ENCODE measurements around the gene VN1R5.

Gene VN1R5

DNA sequence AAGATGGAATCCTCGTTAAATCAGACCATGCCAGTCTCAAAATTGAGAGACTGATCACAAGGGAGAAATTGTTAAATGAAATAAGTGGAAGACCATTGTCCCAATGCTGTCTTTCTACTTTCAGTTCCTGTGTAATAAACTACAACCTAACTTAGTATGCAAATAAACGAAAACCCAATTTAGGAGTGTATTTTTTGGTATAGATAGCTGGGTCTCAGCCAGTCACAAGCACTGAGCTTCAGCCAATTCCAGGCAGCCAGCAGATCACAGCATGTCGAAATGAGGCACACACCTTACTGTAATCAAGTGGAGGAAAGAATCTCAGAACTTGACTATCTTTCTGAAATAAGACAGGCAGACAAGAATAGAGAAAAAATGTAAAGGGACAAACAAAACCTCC lies 33.0 kb upstream of the VN1R5 start:
- Histone ChIP-seq H3K9me3 (ENCODE audit: control insufficient read depth, low read length) (no peaks in the 10 kb centered on the region), H3K79me2 (no peaks in the 10 kb centered on the region), H3K4me3 (ENCODE audit: low read depth, low read length) (no peak overlapping the region), H2AFZ (no peak overlapping the region), H3K4me1 (no peaks in the 10 kb centered on the region), H3K27me3 (ENCODE audit: control insufficient read depth, insufficient read depth, low read length) (no peaks in the 10 kb centered on the region), H3K9ac (no peak overlapping the region), H3K4me2 (ENCODE audit: low read length) (no peak overlapping the region), H3K27ac (no peak overlapping the region), H3K36me3 (ENCODE audit: control insufficient read depth, insufficient read depth, low read length) (no peaks in the 10 kb centered on the region)
- TF ChIP-seq, protein P1, sequence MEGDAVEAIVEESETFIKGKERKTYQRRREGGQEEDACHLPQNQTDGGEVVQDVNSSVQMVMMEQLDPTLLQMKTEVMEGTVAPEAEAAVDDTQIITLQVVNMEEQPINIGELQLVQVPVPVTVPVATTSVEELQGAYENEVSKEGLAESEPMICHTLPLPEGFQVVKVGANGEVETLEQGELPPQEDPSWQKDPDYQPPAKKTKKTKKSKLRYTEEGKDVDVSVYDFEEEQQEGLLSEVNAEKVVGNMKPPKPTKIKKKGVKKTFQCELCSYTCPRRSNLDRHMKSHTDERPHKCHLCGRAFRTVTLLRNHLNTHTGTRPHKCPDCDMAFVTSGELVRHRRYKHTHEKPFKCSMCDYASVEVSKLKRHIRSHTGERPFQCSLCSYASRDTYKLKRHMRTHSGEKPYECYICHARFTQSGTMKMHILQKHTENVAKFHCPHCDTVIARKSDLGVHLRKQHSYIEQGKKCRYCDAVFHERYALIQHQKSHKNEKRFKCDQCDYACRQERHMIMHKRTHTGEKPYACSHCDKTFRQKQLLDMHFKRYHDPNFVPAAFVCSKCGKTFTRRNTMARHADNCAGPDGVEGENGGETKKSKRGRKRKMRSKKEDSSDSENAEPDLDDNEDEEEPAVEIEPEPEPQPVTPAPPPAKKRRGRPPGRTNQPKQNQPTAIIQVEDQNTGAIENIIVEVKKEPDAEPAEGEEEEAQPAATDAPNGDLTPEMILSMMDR (IDR thresholded peaks at IDR 0.05): no peak

DNA sequence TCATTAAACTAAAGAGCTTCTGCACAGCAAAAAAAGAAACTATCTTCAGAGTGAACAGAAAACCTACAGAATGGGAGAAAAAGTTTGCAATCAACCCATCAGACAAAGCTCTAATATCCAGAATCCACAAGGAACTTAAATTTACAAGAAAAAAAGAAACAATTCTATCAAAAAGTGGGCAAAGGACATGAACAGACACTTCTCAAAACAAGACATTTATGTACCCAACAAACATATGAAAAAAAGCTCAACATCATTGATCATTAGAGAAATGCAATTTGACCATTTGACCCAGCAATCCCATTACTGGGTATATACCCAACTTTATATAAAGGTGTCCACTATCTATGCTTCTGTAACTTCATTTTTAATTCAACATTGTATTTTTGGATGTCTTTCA lies 31.1 kb upstream of the VN1R5 start:
- H3K27me3 ChIP-seq (ENCODE audit: control insufficient read depth, insufficient read depth, low read length): no peaks in the 10 kb centered on the region
- H3K9ac ChIP-seq: no peak overlapping the region
- H3K4me3 ChIP-seq (ENCODE audit: low read depth, low read length): no peak overlapping the region
- no peak overlapping the region for H3K27ac ChIP-seq
- H3K4me2 ChIP-seq (ENCODE audit: low read length): no peak overlapping the region
- H2AFZ ChIP-seq: no peak overlapping the region
- H3K36me3 ChIP-seq (ENCODE audit: control insufficient read depth, insufficient read depth, low read length): no peaks in the 10 kb centered on the region
- no peaks in the 10 kb centered on the region for H3K79me2 ChIP-seq
- no peaks in the 10 kb centered on the region for H3K9me3 ChIP-seq (ENCODE audit: control insufficient read depth, low read length)
- TF ChIP-seq, protein P1 (IDR thresholded peaks at IDR 0.05): no peak
- no peaks in the 10 kb centered on the region for H3K4me1 ChIP-seq

DNA sequence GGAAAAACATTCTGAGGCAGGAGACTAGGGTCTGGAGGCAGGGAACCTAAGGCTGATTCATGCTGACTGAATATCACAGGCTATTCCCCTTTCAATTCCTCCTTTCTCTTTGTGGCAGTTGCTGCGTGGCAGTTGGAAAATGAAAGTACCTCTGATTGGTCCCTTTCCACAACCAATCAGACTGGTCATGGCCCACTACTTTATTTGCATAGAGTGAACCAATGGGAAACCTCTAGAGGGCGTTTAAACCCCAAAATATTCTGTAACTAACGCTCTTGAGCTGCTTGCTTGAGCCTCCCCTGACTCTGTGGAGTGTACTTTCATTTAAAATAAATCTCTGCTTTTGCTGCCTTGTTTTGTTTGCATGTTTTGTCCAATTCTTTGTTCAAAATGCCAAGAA lies 27.7 kb upstream of the VN1R5 start:
- H3K27ac ChIP-seq: no peak overlapping the region
- no peaks in the 10 kb centered on the region for H3K4me1 ChIP-seq
- no peak overlapping the region for H3K9ac ChIP-seq
- no peaks in the 10 kb centered on the region for H3K27me3 ChIP-seq (ENCODE audit: control insufficient read depth, insufficient read depth, low read length)
- H3K4me2 ChIP-seq (ENCODE audit: low read length): no peak overlapping the region
- H3K79me2 ChIP-seq: no peaks in the 10 kb centered on the region
- H3K36me3 ChIP-seq (ENCODE audit: control insufficient read depth, insufficient read depth, low read length): no peaks in the 10 kb centered on the region
- H3K9me3 ChIP-seq (ENCODE audit: control insufficient read depth, low read length): no peaks in the 10 kb centered on the region
- no peak overlapping the region for H3K4me3 ChIP-seq (ENCODE audit: low read depth, low read length)
- H2AFZ ChIP-seq: no peak overlapping the region
- TF ChIP-seq, protein P1 (IDR thresholded peaks at IDR 0.05): no peak

DNA sequence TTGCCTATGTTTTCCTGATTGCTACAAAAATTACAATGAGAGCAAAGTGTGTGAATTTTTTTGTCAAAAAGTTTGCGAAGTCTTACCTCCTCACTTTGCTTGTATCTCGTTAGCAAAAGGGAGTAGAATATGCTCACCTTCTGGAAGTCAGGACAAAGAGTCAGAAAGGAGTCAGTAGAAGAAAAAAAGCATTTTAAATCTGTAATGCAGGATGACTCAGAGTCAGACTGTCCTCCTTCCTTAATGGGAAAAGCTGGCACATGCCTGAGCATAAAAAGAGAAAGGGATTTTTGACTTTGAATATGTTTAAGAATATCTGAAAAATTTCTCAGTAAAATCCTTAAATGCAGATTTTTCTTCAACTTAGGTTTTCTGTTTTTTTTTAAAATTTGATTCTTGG lies 14.2 kb upstream of the VN1R5 start:
- Histone ChIP-seq H3K36me3 (ENCODE audit: control insufficient read depth, insufficient read depth, low read length) (no peaks in the 10 kb centered on the region), H2AFZ (no peak overlapping the region), H3K27me3 (ENCODE audit: control insufficient read depth, insufficient read depth, low read length) (no peaks in the 10 kb centered on the region), H3K9me3 (ENCODE audit: control insufficient read depth, low read length) (no peaks in the 10 kb centered on the region), H3K4me3 (ENCODE audit: low read depth, low read length) (no peak overlapping the region), H3K9ac (no peak overlapping the region), H3K4me1 (no peaks in the 10 kb centered on the region), H3K4me2 (ENCODE audit: low read length) (no peak overlapping the region), H3K79me2 (no peaks in the 10 kb centered on the region), H3K27ac (no peak overlapping the region)
- TF ChIP-seq, protein P1 (IDR thresholded peaks at IDR 0.05): no peak

DNA sequence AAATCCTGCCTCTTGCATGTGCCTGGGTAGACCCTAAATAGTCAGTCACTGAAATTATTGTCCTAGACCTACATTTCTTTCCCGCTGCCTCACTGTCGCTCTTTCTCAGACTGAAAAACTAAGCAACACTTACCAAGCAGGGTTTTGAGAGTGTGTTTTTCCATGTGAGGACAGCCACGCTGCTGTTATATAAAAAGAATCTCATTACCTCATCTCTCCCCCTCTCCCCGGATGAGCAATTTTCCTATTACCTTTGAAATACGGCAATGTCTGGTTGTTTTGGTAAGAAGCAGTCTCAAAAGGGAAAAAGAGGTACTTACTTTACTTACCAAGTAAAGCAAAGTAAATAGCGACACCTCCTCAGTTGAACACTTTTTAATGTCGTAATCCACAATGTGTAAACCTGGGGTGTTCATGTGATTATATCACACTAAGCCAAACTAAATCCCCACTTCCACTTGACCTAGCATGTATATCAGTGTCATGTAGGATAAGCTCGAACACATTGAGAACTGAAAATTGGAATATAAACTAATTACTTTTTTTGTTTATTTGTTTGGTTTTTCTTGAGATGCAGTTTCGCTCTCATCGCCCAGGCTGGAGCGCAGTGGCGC lies 12.2 kb upstream of the VN1R5 start:
- no peak overlapping the region for H2AFZ ChIP-seq
- H3K9me3 ChIP-seq (ENCODE audit: control insufficient read depth, low read length): no peaks in the 10 kb centered on the region
- H3K36me3 ChIP-seq (ENCODE audit: control insufficient read depth, insufficient read depth, low read length): no peaks in the 10 kb centered on the region
- no peaks in the 10 kb centered on the region for H3K4me1 ChIP-seq
- H3K79me2 ChIP-seq: no peaks in the 10 kb centered on the region
- H3K9ac ChIP-seq: no peak overlapping the region
- TF ChIP-seq, protein P1 (IDR thresholded peaks at IDR 0.05): no peak
- no peak overlapping the region for H3K4me3 ChIP-seq (ENCODE audit: low read depth, low read length)
- H3K27ac ChIP-seq: no peak overlapping the region
- no peak overlapping the region for H3K4me2 ChIP-seq (ENCODE audit: low read length)
- no peaks in the 10 kb centered on the region for H3K27me3 ChIP-seq (ENCODE audit: control insufficient read depth, insufficient read depth, low read length)
